ENCODE results near the gene ZDHHC14. TPM values are rescaled to one million over a fixed set of nuclear protein-coding genes. Genes with fewer than 3 reads are reported as not detected.

ZDHHC14 gene
- total RNA-seq, 4 donors from 2014 or later: 7.1 to 11.4 (median 9.8) TPM

- H3K4me3 ChIP-seq: no peak overlapping the region
- TF ChIP-seq EP300 (IDR thresholded peaks at IDR 0.05): no peak
- TF ChIP-seq POLR2A (IDR thresholded peaks at IDR 0.05; ENCODE audit: low read depth): no peak
- TF ChIP-seq POLR2AphosphoS5 (IDR thresholded peaks at IDR 0.05): no peak
- TF ChIP-seq, protein P1, sequence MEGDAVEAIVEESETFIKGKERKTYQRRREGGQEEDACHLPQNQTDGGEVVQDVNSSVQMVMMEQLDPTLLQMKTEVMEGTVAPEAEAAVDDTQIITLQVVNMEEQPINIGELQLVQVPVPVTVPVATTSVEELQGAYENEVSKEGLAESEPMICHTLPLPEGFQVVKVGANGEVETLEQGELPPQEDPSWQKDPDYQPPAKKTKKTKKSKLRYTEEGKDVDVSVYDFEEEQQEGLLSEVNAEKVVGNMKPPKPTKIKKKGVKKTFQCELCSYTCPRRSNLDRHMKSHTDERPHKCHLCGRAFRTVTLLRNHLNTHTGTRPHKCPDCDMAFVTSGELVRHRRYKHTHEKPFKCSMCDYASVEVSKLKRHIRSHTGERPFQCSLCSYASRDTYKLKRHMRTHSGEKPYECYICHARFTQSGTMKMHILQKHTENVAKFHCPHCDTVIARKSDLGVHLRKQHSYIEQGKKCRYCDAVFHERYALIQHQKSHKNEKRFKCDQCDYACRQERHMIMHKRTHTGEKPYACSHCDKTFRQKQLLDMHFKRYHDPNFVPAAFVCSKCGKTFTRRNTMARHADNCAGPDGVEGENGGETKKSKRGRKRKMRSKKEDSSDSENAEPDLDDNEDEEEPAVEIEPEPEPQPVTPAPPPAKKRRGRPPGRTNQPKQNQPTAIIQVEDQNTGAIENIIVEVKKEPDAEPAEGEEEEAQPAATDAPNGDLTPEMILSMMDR (IDR thresholded peaks at IDR 0.05): no peak
- no peaks in the 10 kb centered on the region for H3K9me3 ChIP-seq
- no peak overlapping the region for H3K27ac ChIP-seq (replicated peaks in 1 of 4)
- H3K4me1 ChIP-seq: peaks cover 0 to 12% (median 0%) of the 10 kb centered on the region in 4 donors
- no peaks in the 10 kb centered on the region for H3K27me3 ChIP-seq
- intact Hi-C loops (cut with DNase I): no loop called here
- H3K36me3 ChIP-seq: peaks cover 0 to 8% (median 0%) of the 10 kb centered on the region in 4 donors
- DNase-seq (ENCODE audit: extremely low spot score): no peak
- 64% methylated on average over 1 of the region's 2 CpGs for WGBS
Measured at GRCh38 chr6:157398151-157398550, 17.2 kb downstream of the ZDHHC14 start.

GRCh38 chr6:157400676-157401075, 19.7 kb downstream of the ZDHHC14 start:
- Histone ChIP-seq H3K27me3 (no peaks in the 10 kb centered on the region), H3K27ac (replicated peaks in 1 of 4) (no peak overlapping the region), H3K4me1 (peaks cover 0 to 7% (median 0%) of the 10 kb centered on the region in 4 donors), H3K4me3 (no peak overlapping the region), H3K9me3 (no peaks in the 10 kb centered on the region), H3K36me3 (peaks cover 0 to 8% (median 0%) of the 10 kb centered on the region in 4 donors)
- DNase-seq (ENCODE audit: extremely low spot score): no peak
- 91% methylated on average over 5 of the region's 7 CpGs for WGBS
- intact Hi-C loops (cut with DNase I): no loop called here
- no peak for TF ChIP-seq EP300 (IDR thresholded peaks at IDR 0.05)
- TF ChIP-seq POLR2AphosphoS5 (IDR thresholded peaks at IDR 0.05): no peak
- no peak for TF ChIP-seq POLR2A (IDR thresholded peaks at IDR 0.05; ENCODE audit: low read depth)

DNA sequence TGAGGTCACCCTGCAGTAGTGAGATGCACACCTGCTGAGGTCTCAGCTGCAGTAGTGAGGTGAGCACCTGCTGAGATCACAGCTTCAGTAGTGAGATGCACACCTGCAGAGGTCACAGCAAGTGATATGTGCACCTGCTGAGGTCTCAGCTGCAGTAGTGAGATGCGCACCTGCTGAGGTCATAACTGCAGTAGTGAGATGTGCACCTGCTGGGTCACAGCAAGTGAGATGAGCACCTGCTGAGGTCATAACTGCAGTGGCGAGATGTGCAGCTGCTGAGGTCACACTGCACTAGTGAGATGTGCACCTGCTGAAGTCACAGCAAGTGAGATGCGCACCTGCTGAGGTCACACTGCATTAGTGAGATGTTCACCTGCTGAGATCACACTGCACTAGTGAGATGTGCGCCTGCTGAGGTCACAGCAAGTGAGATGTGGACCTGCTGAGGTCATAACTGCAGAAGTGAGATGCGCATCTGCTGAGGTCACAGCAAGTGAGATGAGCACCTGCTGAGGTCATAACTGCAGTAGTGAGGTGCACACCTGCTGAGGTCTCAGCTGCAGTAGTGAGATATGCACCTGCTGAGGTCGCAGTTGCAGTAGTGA, 20.8 kb downstream of the ZDHHC14 start:
- H3K4me3 ChIP-seq: no peak overlapping the region

GRCh38 chr6:157402996-157403685, 22.2 kb downstream of the ZDHHC14 start:
- no peaks in the 10 kb centered on the region for H3K27me3 ChIP-seq
- no peak for TF ChIP-seq POLR2AphosphoS5 (IDR thresholded peaks at IDR 0.05)
- TF ChIP-seq, protein P1 (IDR thresholded peaks at IDR 0.05): no peak
- TF ChIP-seq POLR2A (IDR thresholded peaks at IDR 0.05; ENCODE audit: low read depth): no peak
- TF ChIP-seq EP300 (IDR thresholded peaks at IDR 0.05): no peak
- intact Hi-C loops (cut with DNase I): no loop called here
- WGBS: 94% methylated on average over 3 of the region's 3 CpGs
- no peak for DNase-seq (ENCODE audit: extremely low spot score)
- no peak overlapping the region for H3K27ac ChIP-seq (replicated peaks in 1 of 4)
- no peaks in the 10 kb centered on the region for H3K4me1 ChIP-seq
- no peaks in the 10 kb centered on the region for H3K9me3 ChIP-seq
- no peak overlapping the region for H3K4me3 ChIP-seq
- peaks cover 0 to 8% (median 0%) of the 10 kb centered on the region in 4 donors for H3K36me3 ChIP-seq

More for the DNA sequence above, 20.8 kb downstream of the ZDHHC14 start:
- intact Hi-C loops (cut with DNase I): no loop called here
- no peak overlapping the region for H3K27ac ChIP-seq (replicated peaks in 1 of 4)
- TF ChIP-seq, protein P1 (IDR thresholded peaks at IDR 0.05): no peak
- TF ChIP-seq EP300 (IDR thresholded peaks at IDR 0.05): no peak
- TF ChIP-seq POLR2A (IDR thresholded peaks at IDR 0.05; ENCODE audit: low read depth): no peak
- no peak for TF ChIP-seq POLR2AphosphoS5 (IDR thresholded peaks at IDR 0.05)
- 90% methylated on average over 5 of the region's 6 CpGs for WGBS
- peaks cover 0 to 8% (median 0%) of the 10 kb centered on the region in 4 donors for H3K36me3 ChIP-seq
- no peaks in the 10 kb centered on the region for H3K27me3 ChIP-seq
- H3K9me3 ChIP-seq: no peaks in the 10 kb centered on the region
- DNase-seq (ENCODE audit: extremely low spot score): no peak
- H3K4me1 ChIP-seq: no peaks in the 10 kb centered on the region

DNA sequence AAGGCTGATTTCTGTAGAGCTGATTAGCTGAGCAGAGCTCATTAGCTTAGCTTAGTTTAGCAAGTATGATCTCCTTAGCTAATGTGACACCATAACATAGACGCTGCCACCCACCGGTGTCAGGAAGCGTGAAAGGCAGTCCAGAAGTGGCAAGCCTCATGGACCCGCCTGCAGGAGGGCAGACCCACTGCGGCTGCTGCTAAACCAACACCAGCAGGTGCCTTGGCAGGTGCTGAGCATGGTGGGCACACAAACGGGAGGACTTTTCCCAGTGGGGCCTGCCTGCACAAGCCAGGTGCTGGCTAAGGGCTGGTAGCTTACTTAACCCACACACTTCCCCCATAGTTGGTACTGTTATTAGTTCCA, 22.7 kb downstream of the ZDHHC14 start:
- H3K27me3 ChIP-seq: no peaks in the 10 kb centered on the region
- TF ChIP-seq, protein P1 (IDR thresholded peaks at IDR 0.05): no peak
- no peak for TF ChIP-seq EP300 (IDR thresholded peaks at IDR 0.05)
- no peak for TF ChIP-seq POLR2AphosphoS5 (IDR thresholded peaks at IDR 0.05)
- H3K4me3 ChIP-seq: no peak overlapping the region
- no peak overlapping the region for H3K27ac ChIP-seq (replicated peaks in 1 of 4)
- no peak for DNase-seq (ENCODE audit: extremely low spot score)
- WGBS: 95% methylated on average over 5 of the region's 6 CpGs
- intact Hi-C loops (cut with DNase I): no loop called here
- H3K36me3 ChIP-seq: peaks cover 0 to 8% (median 0%) of the 10 kb centered on the region in 4 donors
- H3K9me3 ChIP-seq: no peaks in the 10 kb centered on the region
- no peaks in the 10 kb centered on the region for H3K4me1 ChIP-seq
